Chondrocyte (in vitro differentiated cells): ENCODE measurements around the gene CDKN1C. TPM values are rescaled to one million over a fixed set of nuclear protein-coding genes. Genes with fewer than 3 reads are reported as not detected.
A peak's percentile ranks its signal among the peaks of the same experiment; 100 is the strongest.

Experiments used
- DNase-seq: peaks from one replicate; pipeline ENCODE4 v3.0.0; 2021; ENCODE audit warnings: mixed read lengths, low spot score
- H3K27ac Mint-ChIP-seq: one replicate; pipeline ENCODE4 v1.8.0; 2021; ENCODE audit warnings: mild to moderate bottlenecking, moderate library complexity, mixed read lengths; ENCODE audit not compliant: unreplicated experiment
- H3K27me3 Mint-ChIP-seq: 2 replicates; pipeline ENCODE4 v1.8.0; 2021; ENCODE audit warnings: low read depth, mixed read lengths
- H3K36me3 Mint-ChIP-seq: 2 replicates; pipeline ENCODE4 v1.8.0; 2021; ENCODE audit warnings: low read depth, mixed read lengths
- H3K4me1 Mint-ChIP-seq: 2 replicates; pipeline ENCODE4 v1.8.0; 2021; ENCODE audit warnings: low read depth, mild to moderate bottlenecking, mixed read lengths
- H3K4me3 Mint-ChIP-seq: one replicate; pipeline ENCODE4 v1.8.0; 2021; ENCODE audit warnings: mild to moderate bottlenecking, moderate library complexity, mixed read lengths; ENCODE audit not compliant: unreplicated experiment
- H3K9me3 Mint-ChIP-seq: 2 replicates; pipeline ENCODE4 v1.8.0; 2021; ENCODE audit warnings: low read depth, mixed read lengths
- CTCF ChIP-seq: fragments of 200-600 bp; sonication (generic); IDR thresholded peaks from 2 replicates; pipeline ENCODE4 v1.5.0; 2021; ENCODE audit warnings: antibody characterized with exemption, mild to moderate bottlenecking, moderate library complexity
- total RNA-seq: library from RNA; stranded (reverse); gene quantifications from 3 replicates; pipeline ENCODE4 v1.2.1, GENCODE V29; 2021

Gene CDKN1C
- total RNA-seq, 1 donor from 2014 or later: 14.6 TPM

GRCh38 chr11:2890466-2891294 lies 5.1 kb upstream of the CDKN1C start:
- DNase-seq: no peak
- no peak for TF ChIP-seq CTCF
- H3K4me3 Mint-ChIP-seq: no peak overlapping the region
- H3K9me3 Mint-ChIP-seq: no peaks in the 10 kb centered on the region
- no peak overlapping the region for H3K27ac Mint-ChIP-seq
- H3K27me3 Mint-ChIP-seq: no peaks in the 10 kb centered on the region
- H3K4me1 Mint-ChIP-seq: peaks cover 17% of the 10 kb centered on the region
- no peaks in the 10 kb centered on the region for H3K36me3 Mint-ChIP-seq

- H3K36me3 Mint-ChIP-seq: no peaks in the 10 kb centered on the region
- H3K9me3 Mint-ChIP-seq: no peaks in the 10 kb centered on the region
- no peak overlapping the region for H3K4me3 Mint-ChIP-seq
- no peaks in the 10 kb centered on the region for H3K27me3 Mint-ChIP-seq
- no peak for DNase-seq
- no peak for TF ChIP-seq CTCF
- no peak overlapping the region for H3K27ac Mint-ChIP-seq
- H3K4me1 Mint-ChIP-seq: peaks cover 20% of the 10 kb centered on the region
These were observed 4.0 kb upstream of the CDKN1C start for GRCh38 chr11:2889362-2890273.

- Mint-ChIP-seq H3K27me3 (no peaks in the 10 kb centered on the region), H3K36me3 (no peaks in the 10 kb centered on the region), H3K9me3 (no peaks in the 10 kb centered on the region), H3K4me1 (peaks cover 22% of the 10 kb centered on the region), H3K27ac (no peak overlapping the region), H3K4me3 (no peak overlapping the region)
- TF ChIP-seq CTCF: peak; percentile 91
- no peak for DNase-seq
These were observed 2.8 kb upstream of the CDKN1C start for GRCh38 chr11:2888266-2888968.

- Mint-ChIP-seq H3K36me3 (peaks cover 2% of the 10 kb centered on the region), H3K27ac (no peak overlapping the region), H3K27me3 (no peaks in the 10 kb centered on the region), H3K4me1 (peaks cover 27% of the 10 kb centered on the region), H3K9me3 (no peaks in the 10 kb centered on the region), H3K4me3 (no peak overlapping the region)
- TF ChIP-seq CTCF: no peak
- no peak for DNase-seq
These were observed 2.1 kb upstream of the CDKN1C start for GRCh38 chr11:2887515-2888195.
